BJ (cell line): ENCODE measurements around the gene PIK3CA. TPM values are rescaled to one million over a fixed set of nuclear protein-coding genes. Genes with fewer than 3 reads are reported as not detected.

Experiments
- CTCF ChIA-PET: fragments of 350-600 bp; formaldehyde crosslinking; extraction: SDS; loops from one replicate; lab custom pipeline; 2021; ENCODE audit warnings: antibody characterized with exemption, inconsistent platforms; lab: Yijun Ruan, JAX
- POLR2A ChIA-PET: fragments of 300-600 bp; sonication (Branson Sonifier 250); formaldehyde crosslinking; extraction: SDS; loops from one replicate; lab custom pipeline; 2021; ENCODE audit warnings: antibody characterized with exemption; lab: Charles Lee
- DNase-seq: peaks from one replicate; pipeline ENCODE4 v3.0.0-alpha.2; 2011; ENCODE audit warnings: low read depth
- H3K27me3 ChIP-seq: 2 replicates; pipeline ENCODE4 v1.6.0; 2011; ENCODE audit warnings: low read length; ENCODE audit not compliant: control insufficient read depth, insufficient read depth
- H3K36me3 ChIP-seq: 2 replicates; pipeline ENCODE4 v1.5.1; 2011; ENCODE audit warnings: low read length; ENCODE audit not compliant: control insufficient read depth, insufficient read depth
- H3K4me3 ChIP-seq: 2 replicates; pipeline ENCODE4 v1.5.1; 2011; ENCODE audit warnings: low read depth, mild to moderate bottlenecking, control low read depth, low read length
- polyA minus RNA-seq: library from RNA; depleted of rRNA, polyadenylated mRNA; stranded (reverse); fragments of >200 nt; gene quantifications from 2 replicates; pipeline ENCODE4 v1.2.3, GENCODE V29; 2011; rRNA and poly(A)+ RNA removed
- polyA plus RNA-seq: library from polyadenylated mRNA; depleted of rRNA; stranded (reverse); fragments of >200 nt; gene quantifications from 2 replicates; pipeline ENCODE4 v1.2.3, GENCODE V29; 2011; rRNA removed
- TF ChIP-seq, protein P1 (sequence below): IDR thresholded peaks from 2 replicates; pipeline ENCODE4 v1.5.1; 2011; ENCODE audit warnings: low read depth, mild to moderate bottlenecking, control low read depth, inconsistent platforms, low read length, moderate library complexity; ENCODE audit not compliant: insufficient read depth

Gene PIK3CA
- polyA plus RNA-seq (5.5 and 13.2 TPM in 2 replicates), polyA minus RNA-seq (9.5 and 10.8 TPM in 2 replicates)

DNA sequence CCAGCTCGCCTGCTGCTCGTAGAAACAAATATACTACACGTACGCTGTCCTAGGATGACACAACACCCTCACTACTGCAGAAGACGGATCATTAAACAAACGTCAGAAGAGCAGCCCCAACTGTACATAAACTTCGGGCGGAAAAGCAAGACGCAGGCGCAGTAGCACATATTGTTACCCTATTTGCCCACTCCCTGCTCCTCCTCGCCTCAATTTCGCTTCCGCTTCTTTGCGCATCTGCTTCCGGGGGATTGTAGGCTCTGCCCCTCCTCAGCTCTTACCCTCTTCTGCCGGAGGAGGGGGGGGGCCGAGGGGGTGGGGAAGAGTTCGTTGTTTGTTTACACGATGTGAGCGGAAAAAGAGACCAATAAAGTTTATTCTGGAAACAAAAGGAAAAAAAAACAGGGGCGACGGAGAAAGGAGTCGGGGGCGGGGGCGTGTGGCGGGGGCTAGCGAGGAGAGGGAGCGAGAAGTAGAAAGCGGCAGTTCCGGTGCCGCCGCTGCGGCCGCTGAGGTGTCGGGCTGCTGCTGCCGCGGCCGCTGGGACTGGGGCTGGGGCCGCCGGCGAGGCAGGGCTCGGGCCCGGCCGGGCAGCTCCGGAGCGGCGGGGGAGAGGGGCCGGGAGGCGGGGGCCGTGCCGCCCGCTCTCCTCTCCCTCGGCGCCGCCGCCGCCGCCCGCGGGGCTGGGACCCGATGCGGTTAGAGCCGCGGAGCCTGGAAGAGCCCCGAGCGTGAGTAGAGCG, at the start of gene PIK3CA:
PIK3CA (plus strand) TSS at position 485 of the 743 bp plus-strand sequence. CDS start 50,469 bp downstream, outside the sequence.
- ChIA-PET CTCF (interaction anchor here (0.8 to 3.8 kb wide), 13 partner anchors 10 to 175 kb away, joined by 3 to 28 read pairs (median 4); partner anchors contain the start of gene ZNF639), POLR2A (interaction anchor here (0.6 kb wide), 2 partner anchors 41 to 129 kb away, joined by 3 read pairs; no protein-coding TSS in a partner anchor)
- peak; percentile 93 for DNase-seq
- no peaks in the 10 kb centered on the region for H3K27me3 ChIP-seq
- H3K4me3 ChIP-seq, result peak within 1 kb of the TSS; percentile 92
- no peaks in the 10 kb centered on the region for H3K36me3 ChIP-seq
- TF ChIP-seq, protein P1, sequence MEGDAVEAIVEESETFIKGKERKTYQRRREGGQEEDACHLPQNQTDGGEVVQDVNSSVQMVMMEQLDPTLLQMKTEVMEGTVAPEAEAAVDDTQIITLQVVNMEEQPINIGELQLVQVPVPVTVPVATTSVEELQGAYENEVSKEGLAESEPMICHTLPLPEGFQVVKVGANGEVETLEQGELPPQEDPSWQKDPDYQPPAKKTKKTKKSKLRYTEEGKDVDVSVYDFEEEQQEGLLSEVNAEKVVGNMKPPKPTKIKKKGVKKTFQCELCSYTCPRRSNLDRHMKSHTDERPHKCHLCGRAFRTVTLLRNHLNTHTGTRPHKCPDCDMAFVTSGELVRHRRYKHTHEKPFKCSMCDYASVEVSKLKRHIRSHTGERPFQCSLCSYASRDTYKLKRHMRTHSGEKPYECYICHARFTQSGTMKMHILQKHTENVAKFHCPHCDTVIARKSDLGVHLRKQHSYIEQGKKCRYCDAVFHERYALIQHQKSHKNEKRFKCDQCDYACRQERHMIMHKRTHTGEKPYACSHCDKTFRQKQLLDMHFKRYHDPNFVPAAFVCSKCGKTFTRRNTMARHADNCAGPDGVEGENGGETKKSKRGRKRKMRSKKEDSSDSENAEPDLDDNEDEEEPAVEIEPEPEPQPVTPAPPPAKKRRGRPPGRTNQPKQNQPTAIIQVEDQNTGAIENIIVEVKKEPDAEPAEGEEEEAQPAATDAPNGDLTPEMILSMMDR, result no peak

DNA sequence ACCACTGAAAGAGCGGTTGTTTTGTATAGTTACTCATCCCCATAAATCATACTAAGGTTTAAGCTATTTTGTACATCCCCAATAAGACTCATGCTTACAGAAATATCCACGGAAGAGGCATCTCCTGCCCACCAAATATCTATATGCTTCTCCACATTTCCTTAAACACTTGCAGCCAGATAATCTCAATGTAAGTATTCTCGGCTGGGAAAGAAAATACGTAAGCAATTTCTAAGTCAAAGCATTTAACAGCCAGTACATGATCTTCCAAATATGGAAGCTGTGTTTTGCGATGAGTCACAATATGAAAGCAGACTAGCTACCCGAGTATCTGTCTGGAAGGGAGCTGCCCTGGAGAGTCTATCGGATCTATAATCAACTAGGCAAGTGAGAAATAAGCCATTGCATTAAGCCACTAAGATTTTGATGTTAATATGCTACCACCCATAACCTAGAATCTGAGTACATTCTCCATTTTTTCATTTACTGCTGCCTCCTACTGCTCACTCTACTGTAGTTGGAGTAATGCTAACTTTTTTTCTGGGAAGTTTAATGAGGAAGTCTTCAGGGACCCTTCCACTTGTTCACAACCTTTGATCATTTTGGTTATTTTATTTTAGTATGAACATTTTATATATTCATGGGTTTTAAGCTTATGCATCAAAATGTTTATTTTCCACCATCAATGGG, 49.6 kb upstream of the PIK3CA start:
- no peaks in the 10 kb centered on the region for H3K27me3 ChIP-seq
- H3K4me3 ChIP-seq, result no peak overlapping the region
- POLR2A ChIA-PET, result interaction anchor here (0.5 to 0.7 kb wide), 3 partner anchors 28 to 372 kb away, joined by 3 to 8 read pairs (median 5); no protein-coding TSS in a partner anchor
- CTCF ChIA-PET, result interaction anchor here (1.0 to 2.1 kb wide), 5 partner anchors 10 to 223 kb away, joined by 3 to 9 read pairs (median 5); no protein-coding TSS in a partner anchor
- TF ChIP-seq, protein P1, result peak; percentile 27
- no peaks in the 10 kb centered on the region for H3K36me3 ChIP-seq
- no peak for DNase-seq

DNA sequence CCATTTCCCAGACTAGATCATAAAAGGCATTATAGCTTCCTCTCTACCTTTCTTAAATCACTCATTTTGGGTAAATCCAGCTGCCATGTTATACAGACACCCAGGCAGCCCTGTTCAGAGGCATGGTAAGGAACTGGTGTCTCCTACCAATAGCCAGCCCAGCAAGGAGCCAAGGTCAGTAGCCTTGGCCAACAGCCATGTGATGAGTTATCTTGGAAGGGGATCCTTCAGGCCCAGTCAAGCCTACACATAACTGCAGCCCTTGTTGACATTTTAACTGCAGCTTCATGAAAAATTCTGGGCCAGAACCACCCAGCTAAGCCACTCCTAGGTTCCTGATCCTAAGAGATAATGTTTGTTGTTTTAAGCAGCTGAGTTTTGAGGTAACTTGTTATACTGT, 47.5 kb upstream of the PIK3CA start:
- no peak overlapping the region for H3K4me3 ChIP-seq
- TF ChIP-seq, protein P1, result no peak
- no peaks in the 10 kb centered on the region for H3K36me3 ChIP-seq
- ChIA-PET POLR2A (no interaction called here), CTCF (interaction anchor here (1.1 to 1.4 kb wide), 4 partner anchors 85 to 221 kb away, joined by 3 to 6 read pairs (median 5); no protein-coding TSS in a partner anchor)
- no peak for DNase-seq
- no peaks in the 10 kb centered on the region for H3K27me3 ChIP-seq

DNA sequence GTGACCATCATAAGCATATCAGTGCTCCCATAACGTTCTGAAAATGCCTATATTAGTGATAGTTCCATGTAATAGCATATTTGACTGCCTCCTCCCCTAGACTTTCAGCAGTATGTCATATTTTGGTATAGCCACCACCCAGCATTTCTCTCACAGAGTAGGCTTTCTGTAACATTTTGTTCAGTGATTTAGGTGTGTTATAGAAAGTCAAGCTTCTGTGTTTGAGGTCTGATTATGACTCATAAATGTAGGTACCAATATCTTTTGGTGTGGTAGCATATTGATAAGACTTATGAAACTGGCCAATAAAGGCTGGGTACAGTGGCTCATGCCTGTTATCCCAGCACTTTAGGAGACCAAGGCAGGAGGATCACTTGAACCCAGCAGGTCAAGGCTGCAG, 42.3 kb upstream of the PIK3CA start:
- CTCF ChIA-PET, result interaction anchor here (0.8 to 4.4 kb wide), 6 partner anchors 9 to 216 kb away, joined by 3 to 25 read pairs (median 4); no protein-coding TSS in a partner anchor
- no peaks in the 10 kb centered on the region for H3K36me3 ChIP-seq
- TF ChIP-seq, protein P1, result no peak
- H3K4me3 ChIP-seq, result no peak overlapping the region
- DNase-seq, result no peak
- POLR2A ChIA-PET, result no interaction called here
- no peaks in the 10 kb centered on the region for H3K27me3 ChIP-seq

DNA sequence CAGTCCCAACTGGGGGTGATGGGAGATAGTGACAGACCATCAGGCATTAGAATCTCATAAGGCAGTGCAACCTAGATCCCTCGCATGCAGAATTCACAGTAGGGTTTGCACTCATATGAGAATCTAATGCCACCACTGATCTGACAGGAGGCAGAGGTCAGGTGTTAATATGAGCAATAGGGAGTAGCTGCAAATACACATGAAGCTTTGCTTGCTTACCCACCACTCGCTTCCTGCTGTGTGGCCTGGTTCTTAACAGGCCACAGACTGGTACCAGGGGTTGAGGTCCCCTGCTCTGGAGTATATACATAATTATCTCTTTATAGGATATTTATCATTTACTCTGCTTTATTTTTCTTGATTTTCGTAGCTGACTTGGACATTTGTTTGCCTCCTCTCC, 40.5 kb upstream of the PIK3CA start:
- DNase-seq, result no peak
- POLR2A ChIA-PET, result no interaction called here
- CTCF ChIA-PET, result interaction anchor here (0.6 to 2.1 kb wide), 4 partner anchors 9 to 209 kb away, joined by 3 to 11 read pairs (median 4); no protein-coding TSS in a partner anchor
- TF ChIP-seq, protein P1, result no peak
- Histone ChIP-seq H3K27me3 (no peaks in the 10 kb centered on the region), H3K4me3 (no peak overlapping the region), H3K36me3 (no peaks in the 10 kb centered on the region)
